Osteoblast (primary cell): Measurements from ENCODE around the gene ZNF844. TPM values are rescaled to one million over a fixed set of nuclear protein-coding genes. Genes with fewer than 3 reads are reported as not detected.

ENCODE experiments used
- DNase-seq: peaks from one replicate; pipeline ENCODE4 v3.0.0; 2011; ENCODE audit warnings: low spot score, mixed read lengths; ENCODE audit not compliant: insufficient read length; ENCODE audit errors: missing footprints
- H2AFZ ChIP-seq: 2 replicates; pipeline ENCODE4 v1.6.0; 2011; ENCODE audit warnings: mild to moderate bottlenecking, low read length
- H3K27ac ChIP-seq: 2 replicates; pipeline ENCODE4 v1.5.1; 2011; ENCODE audit warnings: mild to moderate bottlenecking, low read depth, low read length, moderate library complexity
- H3K27me3 ChIP-seq: 2 replicates; pipeline ENCODE4 v1.6.0; 2012; ENCODE audit warnings: mild to moderate bottlenecking, control low read depth, inconsistent platforms, low read length, moderate library complexity; ENCODE audit not compliant: insufficient read depth
- H3K36me3 ChIP-seq: 2 replicates; pipeline ENCODE4 v1.5.1; 2011; ENCODE audit warnings: mild to moderate bottlenecking, low read length, control low read depth, moderate library complexity; ENCODE audit not compliant: insufficient read depth
- H3K4me1 ChIP-seq: 2 replicates; pipeline ENCODE4 v1.5.1; 2011; ENCODE audit warnings: mild to moderate bottlenecking, low read length, control low read depth, moderate library complexity; ENCODE audit not compliant: insufficient read depth
- H3K4me2 ChIP-seq: 2 replicates; pipeline ENCODE4 v1.6.0; 2011; ENCODE audit warnings: mild to moderate bottlenecking, low read length; ENCODE audit not compliant: insufficient read depth
- H3K4me3 ChIP-seq: fragments of 200-600 bp; sonication (generic); 3 replicates; pipeline ENCODE4 v1.5.1; 2012; ENCODE audit warnings: mild to moderate bottlenecking, low read length, inconsistent platforms; ENCODE audit not compliant: insufficient read depth
- H3K79me2 ChIP-seq: 2 replicates; pipeline ENCODE4 v1.6.0; 2012; ENCODE audit warnings: mild to moderate bottlenecking, low read length, control low read depth, inconsistent platforms; ENCODE audit not compliant: insufficient read depth
- H3K9me3 ChIP-seq: 2 replicates; pipeline ENCODE4 v1.5.1; 2011; ENCODE audit warnings: low read depth, low read length, control low read depth
- H4K20me1 ChIP-seq: 2 replicates; pipeline ENCODE4 v1.6.0; 2012; ENCODE audit warnings: mild to moderate bottlenecking, low read length, control low read depth; ENCODE audit not compliant: insufficient read depth
- CTCF ChIP-seq: IDR thresholded peaks from 2 replicates; pipeline ENCODE4 v1.5.1; 2011; ENCODE audit warnings: mild to moderate bottlenecking, low read depth, low read length, moderate library complexity; ENCODE audit errors: extremely low read depth
- total RNA-seq: library from RNA; depleted of rRNA; stranded (reverse); fragments of >200 nt; gene quantifications from 2 replicates; pipeline ENCODE4 v1.2.3, GENCODE V29; 2012

ZNF844 gene
- total RNA-seq, 1 donor = 10.9 TPM

- Histone ChIP-seq H3K27me3 (no peaks in the 10 kb centered on the region), H4K20me1 (no peaks in the 10 kb centered on the region), H3K79me2 (peaks cover 8% of the 10 kb centered on the region), H3K4me3 (no peak overlapping the region), H3K9me3 (no peaks in the 10 kb centered on the region), H3K4me2 (no peak overlapping the region), H3K36me3 (peaks cover 4% of the 10 kb centered on the region), H3K4me1 (peaks cover 3% of the 10 kb centered on the region), H2AFZ (no peak overlapping the region), H3K27ac (no peak overlapping the region)
- peak; percentile 66 for TF ChIP-seq CTCF
- peak; percentile 89 for DNase-seq
Observed at GRCh38 chr19:12090807-12091206, 26.3 kb downstream of the ZNF844 start.

GRCh38 chr19:12092065-12092867 is 27.7 kb downstream of the ZNF844 start:
- Histone ChIP-seq H3K4me1 (peaks cover 3% of the 10 kb centered on the region), H3K36me3 (peaks cover 4% of the 10 kb centered on the region), H4K20me1 (no peaks in the 10 kb centered on the region), H3K27me3 (no peaks in the 10 kb centered on the region), H3K79me2 (peaks cover 9% of the 10 kb centered on the region), H3K4me3 (peak overlapping the region; percentile 93), H3K4me2 (peak overlapping the region; percentile 86), H2AFZ (peak overlapping the region; percentile 99), H3K27ac (peak overlapping the region; percentile 73), H3K9me3 (no peaks in the 10 kb centered on the region)
- peak; percentile 98 for DNase-seq
- TF ChIP-seq CTCF = no peak

- no peaks in the 10 kb centered on the region for H3K27me3 ChIP-seq
- peak overlapping the region; percentile 93 for H3K4me3 ChIP-seq
- H4K20me1 ChIP-seq = no peaks in the 10 kb centered on the region
- peak; percentile 61 for DNase-seq
- peak overlapping the region; percentile 99 for H2AFZ ChIP-seq
- H3K27ac ChIP-seq = no peak overlapping the region
- peaks cover 3% of the 10 kb centered on the region for H3K4me1 ChIP-seq
- no peaks in the 10 kb centered on the region for H3K9me3 ChIP-seq
- TF ChIP-seq CTCF = no peak
- peak overlapping the region; percentile 86 for H3K4me2 ChIP-seq
- H3K36me3 ChIP-seq = peaks cover 4% of the 10 kb centered on the region
- peaks cover 9% of the 10 kb centered on the region for H3K79me2 ChIP-seq
Observed at GRCh38 chr19:12092956-12093355, 28.4 kb downstream of the ZNF844 start.

- no peak for TF ChIP-seq CTCF
- H3K79me2 ChIP-seq = peaks cover 9% of the 10 kb centered on the region
- H3K9me3 ChIP-seq = no peaks in the 10 kb centered on the region
- no peak overlapping the region for H3K27ac ChIP-seq
- peaks cover 3% of the 10 kb centered on the region for H3K4me1 ChIP-seq
- no peak for DNase-seq
- H3K36me3 ChIP-seq = peaks cover 4% of the 10 kb centered on the region
- H3K4me3 ChIP-seq = no peak overlapping the region
- H3K27me3 ChIP-seq = no peaks in the 10 kb centered on the region
- no peak overlapping the region for H3K4me2 ChIP-seq
- no peak overlapping the region for H2AFZ ChIP-seq
- no peaks in the 10 kb centered on the region for H4K20me1 ChIP-seq
Observed at GRCh38 chr19:12093777-12094176, 29.2 kb downstream of the ZNF844 start.
